Upper lobe of left lung (tissue), 4 donors: ENCODE data around the gene RIMS4.

Experiments used
- CTCF ChIP-seq, 6 experiments: fragments of 450-650 bp in 4 of 6; fragments of 200-600 bp in 2 of 6; sonication (generic) in 2 of 6; IDR thresholded peaks; one replicate each; pipeline ENCODE4 v1.5.1; 2016 to 2019; ENCODE audit warnings: antibody characterized with exemption in 6 of 6
- POLR2A ChIP-seq, 4 donors: fragments of 450-650 bp; IDR thresholded peaks; one replicate each; pipeline ENCODE4 v1.5.1; 2016 to 2017; ENCODE audit warnings: antibody characterized with exemption in 4 of 4, mild to moderate bottlenecking in 2 of 4
- POLR2AphosphoS5 ChIP-seq, 2 donors: sonication (generic); formaldehyde crosslinking; IDR thresholded peaks; one replicate each; pipeline ENCODE4 v1.5.1; 2017; ENCODE audit warnings: antibody characterized with exemption in 2 of 2

- no peak for TF ChIP-seq CTCF (IDR thresholded peaks at IDR 0.05)
- TF ChIP-seq POLR2AphosphoS5 (IDR thresholded peaks at IDR 0.05): no peak
- TF ChIP-seq POLR2A (IDR thresholded peaks at IDR 0.05): no peak
Measured at GRCh38 chr20:44725837-44726236, 84.5 kb downstream of the RIMS4 start.
